HG02943 (cell line): ENCODE measurements around the gene ANKRD11.
"Not testable (repeated sequence)": the region's sequence is repeated elsewhere in the genome, so short reads cannot be mapped to it uniquely, and the experiment has no call there.

Source experiments
- ATAC-seq: cut with Tn5 transposase; IDR thresholded peaks from one replicate; pipeline ENCODE4 v1.9.1; 2021; ENCODE audit warnings: mild to moderate bottlenecking, low read depth, moderate library complexity; ENCODE audit not compliant: unreplicated experiment

ANKRD11 gene

DNA sequence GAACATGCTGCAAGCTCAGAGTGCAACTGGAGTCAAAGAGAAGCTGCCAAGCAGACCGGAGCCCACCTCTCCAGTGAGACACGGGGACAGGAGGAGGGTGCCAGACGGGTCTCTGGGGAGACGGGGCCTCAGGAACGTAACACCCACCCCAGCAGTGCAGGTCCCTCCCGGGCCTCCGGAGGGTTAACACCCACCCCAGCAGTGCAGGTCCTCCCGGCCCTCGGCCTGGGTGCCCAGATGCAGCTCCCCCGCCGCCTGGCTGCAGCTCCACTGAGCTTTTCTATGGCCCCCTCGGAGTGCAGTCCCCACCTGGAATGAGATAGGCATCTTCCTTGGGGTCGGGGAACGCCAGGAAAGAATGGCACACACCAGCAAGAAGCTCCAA, 182.9 kb downstream of the ANKRD11 start:
- no peak for ATAC-seq

DNA sequence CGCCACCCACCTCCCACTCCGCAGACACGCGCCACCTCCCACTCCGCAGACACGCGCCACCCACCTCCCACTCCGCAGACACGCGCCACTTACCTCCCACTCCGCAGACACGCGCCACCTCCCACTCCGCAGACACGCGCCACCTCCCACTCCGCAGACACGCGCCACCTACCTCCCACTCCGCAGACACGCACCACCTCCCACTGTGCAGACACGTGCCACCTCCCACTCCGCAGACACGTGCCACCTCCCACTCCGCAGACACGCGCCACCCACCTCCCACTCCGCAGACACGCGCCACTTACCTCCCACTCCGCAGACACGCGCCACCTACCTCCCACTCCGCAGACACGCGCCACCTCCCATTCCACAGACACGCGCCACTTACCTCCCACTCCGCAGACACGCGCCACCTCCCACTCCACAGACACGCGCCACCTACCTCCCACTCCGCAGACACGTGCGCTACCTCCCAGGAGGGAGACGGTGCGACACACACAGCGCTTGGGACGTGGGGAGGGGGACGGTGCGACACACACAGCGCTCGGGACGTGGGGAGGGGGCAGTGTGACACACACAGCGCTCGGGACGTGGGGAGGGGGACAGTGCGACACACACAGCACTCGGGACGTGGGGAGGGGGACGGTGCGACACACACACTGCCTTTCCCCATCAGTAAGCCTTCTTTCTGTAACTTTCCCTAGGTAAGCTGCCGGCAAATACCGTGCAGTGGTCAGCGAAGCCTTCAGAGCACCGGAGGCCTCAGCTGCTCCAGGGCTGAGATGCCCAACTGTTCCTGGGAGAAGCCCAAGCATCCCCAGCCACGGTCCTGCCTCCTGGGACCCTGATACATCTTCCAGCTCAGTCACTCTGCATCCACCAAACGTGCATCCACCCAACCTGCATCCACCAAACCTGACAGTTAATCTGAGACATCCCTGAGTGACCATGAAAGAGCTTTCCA, 183.6 kb downstream of the ANKRD11 start:
- ATAC-seq, result not testable (repeated sequence)

DNA sequence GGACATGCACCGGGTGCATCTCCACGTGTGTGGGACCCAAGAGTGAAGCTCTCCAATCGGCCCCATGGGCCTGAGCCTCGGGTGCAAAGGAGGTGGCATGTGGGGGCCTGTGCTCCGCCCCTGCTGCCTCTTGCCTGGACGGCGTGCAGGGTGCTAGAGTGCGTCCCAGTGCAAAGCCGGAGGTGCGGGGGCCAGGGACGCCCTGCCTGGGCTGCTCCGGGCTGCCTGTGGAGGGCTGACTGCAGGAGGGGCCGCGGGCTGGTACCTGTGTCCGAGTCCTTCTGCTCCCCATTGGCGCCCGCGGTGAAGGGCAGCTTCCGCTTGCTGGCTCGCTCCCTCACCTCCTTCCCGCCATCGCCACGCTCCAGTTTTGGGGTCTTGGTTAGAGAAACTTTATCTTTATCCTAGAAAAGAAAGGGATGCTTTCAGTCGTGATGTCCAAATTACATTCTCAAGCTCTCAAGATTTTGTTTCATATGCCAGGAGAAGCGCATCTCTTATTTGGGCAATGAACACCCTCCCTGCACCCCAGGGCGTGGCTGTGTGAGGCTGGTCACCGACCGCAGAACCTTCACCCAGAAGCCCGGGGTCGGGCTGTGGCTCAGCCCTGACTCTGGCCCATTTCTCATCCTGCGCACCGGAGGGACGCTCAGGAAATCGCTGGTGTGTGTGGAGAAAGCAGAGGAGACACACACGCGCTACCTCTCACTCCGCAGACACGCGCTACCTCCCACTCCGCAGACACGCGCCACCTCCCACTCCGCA, 185.2 kb downstream of the ANKRD11 start:
- no peak for ATAC-seq

DNA sequence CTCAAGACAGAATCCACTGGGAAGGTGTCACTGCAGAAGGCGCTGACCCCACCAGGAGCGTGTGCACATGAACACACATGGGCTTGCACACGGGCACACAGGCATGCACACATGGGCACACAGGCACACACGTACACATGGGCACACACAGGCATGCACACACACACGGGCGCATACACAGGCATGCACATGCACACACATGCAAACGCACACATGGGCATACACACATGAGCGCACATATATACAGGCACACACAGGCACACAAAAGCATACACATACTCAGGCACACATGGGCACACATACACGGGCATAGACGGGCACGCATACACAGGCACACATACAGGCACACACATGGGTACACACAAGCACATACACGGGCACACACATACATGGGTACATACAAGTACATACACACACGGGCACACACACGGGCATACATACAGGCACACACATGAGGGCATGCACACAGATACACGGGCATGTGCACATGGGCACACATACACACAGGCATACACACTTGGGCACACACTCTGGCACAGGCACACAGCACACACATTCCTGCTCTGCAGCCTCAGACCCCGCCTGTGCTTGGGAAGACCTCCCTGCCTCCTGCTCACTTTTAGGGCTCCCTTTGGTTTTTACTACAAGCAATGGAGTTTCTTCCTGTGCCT, 186.0 kb downstream of the ANKRD11 start:
- ATAC-seq, result no peak

- no peak for ATAC-seq
These were observed 186.7 kb downstream of the ANKRD11 start for GRCh38 chr16:89303617-89304016.

- ATAC-seq, result no peak
These were observed 189.4 kb downstream of the ANKRD11 start for GRCh38 chr16:89300976-89301360.

GRCh38 chr16:89300311-89300975, 189.9 kb downstream of the ANKRD11 start:
- no peak for ATAC-seq

DNA sequence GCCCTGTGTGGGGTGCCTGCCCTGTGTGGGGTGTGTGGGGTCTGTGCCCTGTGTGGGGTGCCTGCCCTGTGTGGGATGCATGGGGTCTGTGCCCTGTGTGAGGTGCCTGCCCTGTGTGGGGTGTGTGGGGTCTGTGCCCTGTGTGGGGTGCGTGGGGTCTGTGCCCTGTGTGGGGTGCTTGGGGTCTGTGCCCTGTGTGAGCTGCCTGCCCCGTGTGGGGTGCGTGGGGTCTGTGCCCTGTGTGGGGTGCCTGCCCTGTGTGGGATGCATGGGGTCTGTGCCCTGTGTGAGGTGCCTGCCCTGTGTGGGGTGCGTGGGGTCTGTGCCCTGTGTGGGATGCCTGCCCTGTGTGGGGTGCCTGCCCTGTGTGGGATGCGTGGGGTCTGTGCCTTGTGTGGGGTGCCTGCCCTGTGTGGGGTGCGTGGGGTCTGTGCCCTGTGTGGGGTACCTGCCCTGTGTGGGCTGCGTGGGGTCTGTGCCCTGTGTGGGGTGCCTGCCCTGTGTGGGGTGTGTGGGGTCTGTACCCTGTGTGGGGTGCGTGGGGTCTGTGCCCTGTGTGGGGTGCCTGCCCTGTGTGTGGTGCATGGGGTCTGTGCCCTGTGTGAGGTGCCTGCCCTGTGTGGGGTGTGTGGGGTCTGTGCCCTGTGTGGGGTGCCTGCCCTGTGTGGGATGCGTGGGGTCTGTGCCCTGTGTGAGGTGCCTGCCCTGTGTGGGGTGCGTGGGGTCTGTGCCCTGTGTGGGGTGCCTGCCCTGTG, 190.8 kb downstream of the ANKRD11 start:
- not testable (repeated sequence) for ATAC-seq

DNA sequence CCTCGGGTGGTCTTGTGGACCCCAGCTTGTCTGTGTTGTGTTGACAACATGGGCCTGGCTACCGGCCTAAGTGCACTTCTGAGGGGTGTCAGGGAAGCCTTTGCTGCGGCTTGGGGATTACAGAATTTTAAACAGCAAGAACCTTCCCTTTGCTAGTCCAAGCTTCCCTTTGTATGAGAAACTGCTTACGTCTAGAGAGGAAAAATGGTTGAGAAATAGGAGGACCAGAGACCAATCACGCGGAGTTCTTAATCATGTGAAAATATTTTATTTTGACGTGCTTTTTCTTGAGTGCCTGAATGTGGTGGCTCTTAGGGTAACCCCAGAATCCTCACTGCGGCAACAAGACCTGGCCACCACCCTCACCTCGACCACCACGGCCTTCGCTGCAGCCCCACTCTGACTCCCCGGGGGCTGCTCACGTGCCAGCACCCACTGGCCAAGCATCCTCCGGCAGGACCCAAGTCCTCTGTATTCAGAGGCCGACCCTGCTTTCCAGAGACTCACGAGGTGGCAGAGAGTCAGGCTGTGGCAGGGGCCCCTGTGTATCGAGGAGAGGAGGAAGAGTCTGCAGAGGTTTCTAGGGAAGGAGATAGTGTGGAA, 191.6 kb downstream of the ANKRD11 start:
- ATAC-seq, result no peak

DNA sequence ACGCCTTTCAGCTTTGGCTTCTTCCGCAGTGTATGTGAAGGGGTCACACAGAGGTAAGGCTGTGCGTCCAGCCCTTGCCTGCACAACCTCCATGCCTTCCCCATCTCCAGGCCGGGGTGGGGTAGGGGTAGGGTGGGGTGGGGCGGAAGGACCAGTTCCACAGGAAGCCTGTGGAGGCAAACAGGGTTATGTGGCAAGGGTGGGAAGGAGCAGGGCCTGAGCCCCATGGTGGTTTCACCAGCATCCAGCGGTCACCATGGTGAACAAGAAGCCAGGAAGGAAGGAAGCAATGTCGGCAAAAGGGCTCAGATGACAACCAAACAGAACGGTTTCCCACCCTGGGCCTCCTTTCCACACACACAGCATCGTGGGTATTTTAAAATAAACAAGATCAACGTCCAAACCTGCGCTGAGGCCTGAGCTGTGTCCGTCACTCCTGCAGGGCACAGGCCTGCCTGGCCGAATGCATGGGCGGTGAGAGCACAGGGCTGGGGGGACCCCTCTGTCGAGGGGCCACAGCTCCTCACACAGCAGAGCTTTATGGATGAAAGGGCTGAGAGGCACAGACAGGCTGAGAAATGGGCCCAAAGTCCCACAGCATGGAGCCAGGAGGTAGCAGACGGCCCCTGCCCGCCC, 192.3 kb downstream of the ANKRD11 start:
- no peak for ATAC-seq

- no peak for ATAC-seq
These were observed 193.0 kb downstream of the ANKRD11 start for GRCh38 chr16:89297156-89297874.

- ATAC-seq, result no peak
These were observed 194.4 kb downstream of the ANKRD11 start for GRCh38 chr16:89295915-89296314.

DNA sequence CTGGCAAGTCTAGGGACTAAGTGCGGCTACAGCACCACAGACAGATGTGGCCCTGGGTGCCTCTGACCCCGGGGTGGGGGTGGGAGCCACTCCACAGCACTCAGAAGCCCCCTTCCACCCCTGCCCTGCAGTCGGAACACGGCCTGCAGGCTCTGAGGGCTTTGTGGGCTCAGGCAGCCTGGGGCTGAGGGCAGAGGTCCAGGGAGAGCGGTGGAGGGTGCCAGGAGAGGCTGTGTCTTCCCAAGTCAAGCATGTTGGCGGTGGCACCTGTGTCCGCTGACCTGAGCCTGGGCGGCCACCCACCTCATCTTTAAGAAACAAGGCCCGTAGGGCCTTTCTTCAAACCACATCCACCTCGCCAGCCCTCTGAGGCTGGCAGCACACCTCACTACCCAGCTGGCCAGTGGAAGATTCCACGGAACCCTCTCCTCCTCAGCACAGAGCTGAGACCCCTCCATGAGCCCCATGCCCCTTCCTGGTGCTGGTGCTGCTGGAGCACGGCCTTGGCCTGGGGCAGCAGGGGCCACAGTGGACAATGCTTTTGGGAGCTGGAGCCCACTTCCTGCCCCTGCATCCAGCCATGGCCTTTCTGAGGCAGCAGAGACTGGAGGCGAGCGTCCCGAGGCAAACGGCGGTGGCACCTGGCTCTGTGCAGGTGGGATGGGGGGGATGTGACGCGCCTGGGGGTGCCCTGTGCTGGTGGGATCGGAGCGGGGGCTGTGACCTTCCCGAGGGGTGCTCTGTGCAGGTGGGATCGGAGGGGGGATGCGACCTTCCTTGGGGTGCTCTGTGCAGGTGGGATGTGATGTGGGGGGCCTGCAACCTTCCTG, 195.1 kb downstream of the ANKRD11 start:
- no peak for ATAC-seq

- ATAC-seq, result no peak
These were observed 195.9 kb downstream of the ANKRD11 start for GRCh38 chr16:89294486-89294885.

- no peak for ATAC-seq
These were observed 196.9 kb downstream of the ANKRD11 start for GRCh38 chr16:89293276-89294143.

DNA sequence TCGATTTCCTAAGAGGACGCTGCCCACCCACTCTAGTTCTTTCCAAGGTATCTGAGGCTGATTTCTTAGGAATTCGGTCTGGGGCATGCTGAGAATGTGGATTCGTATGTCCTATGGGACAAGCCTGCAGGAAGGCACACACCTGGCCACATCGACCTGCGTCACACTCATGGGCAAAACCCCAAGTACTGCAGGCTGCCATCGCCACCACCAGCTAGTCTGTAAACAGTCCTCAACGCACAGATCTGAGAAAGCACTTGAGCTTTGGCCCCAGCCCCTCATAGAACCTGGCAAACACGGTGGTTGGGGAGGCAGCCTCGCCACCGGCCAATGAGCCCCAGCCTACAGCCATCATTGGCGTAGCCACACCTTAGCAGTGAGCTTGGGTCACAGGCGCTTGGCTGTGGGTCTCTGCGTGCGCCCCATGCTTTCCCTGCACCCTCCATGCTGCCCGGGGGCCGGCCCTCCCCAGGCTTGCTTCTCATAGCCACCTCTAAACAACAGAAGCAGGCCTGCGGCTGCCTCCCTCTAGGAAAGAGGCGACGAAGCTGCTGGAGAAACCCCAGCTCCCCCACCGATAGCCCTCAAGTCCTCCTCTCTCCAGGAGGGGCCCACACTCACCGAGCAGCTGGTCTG, 197.8 kb downstream of the ANKRD11 start:
- no peak for ATAC-seq
